Activated CD8-positive, alpha-beta T cell treated with anti-CD3 and anti-CD28 coated beads for 36 hours (primary cell): ENCODE data around the gene CTDSPL2. TPM values are rescaled to one million over a fixed set of nuclear protein-coding genes. Genes with fewer than 3 reads are reported as not detected.
A peak's percentile ranks its signal among the peaks of the same experiment; 100 is the strongest.

ENCODE experiments used
- ATAC-seq: fragments of 200-7000 bp; cut with Tn5 transposase; one replicate; pipeline ENCODE4 v1.10.0; 2021; ENCODE audit warnings: mild to moderate bottlenecking, moderate library complexity
- CTCF ChIA-PET: fragments of 350-600 bp; sonication (Branson Sonifier 250); formaldehyde crosslinking; loops from one replicate; lab custom pipeline; 2021; ENCODE audit warnings: antibody characterized with exemption; lab: Charles Lee
- POLR2A ChIA-PET: fragments of 350-600 bp; sonication (Branson Sonifier 250); formaldehyde crosslinking; loops from one replicate; lab custom pipeline; 2021; ENCODE audit warnings: antibody characterized with exemption; lab: Charles Lee
- DNase-seq: peaks from one replicate; pipeline ENCODE4 v3.0.0-alpha.2; 2020
- H3K27ac Mint-ChIP-seq: one replicate; pipeline ENCODE4 v1.8.0; 2021; ENCODE audit warnings: mild to moderate bottlenecking, mixed read lengths
- H3K27me3 Mint-ChIP-seq: one replicate; pipeline ENCODE4 v1.8.0; 2021; ENCODE audit warnings: mixed read lengths
- H3K36me3 Mint-ChIP-seq: one replicate; pipeline ENCODE4 v1.8.0; 2021; ENCODE audit warnings: low read depth, mixed read lengths
- H3K4me1 Mint-ChIP-seq: one replicate; pipeline ENCODE4 v1.8.0; 2021; ENCODE audit warnings: low read depth, mixed read lengths
- H3K4me3 Mint-ChIP-seq: one replicate; pipeline ENCODE4 v1.8.0; 2021; ENCODE audit warnings: mild to moderate bottlenecking, moderate library complexity, mixed read lengths
- H3K9me3 Mint-ChIP-seq: one replicate; pipeline ENCODE4 v1.8.0; 2021; ENCODE audit warnings: mixed read lengths
- intact Hi-C: fragments of 100-400 bp; cut with micrococcal nuclease; formaldehyde crosslinking; loops from one replicate; pipeline ENCODE4 v1.10.0; 2022
- total RNA-seq, 2 experiments: library from RNA; stranded (reverse); gene quantifications; one replicate each; pipeline ENCODE4 v1.2.3, GENCODE V29; 2021
- TF ChIP-seq, protein P1 (sequence below): fragments of 200-600 bp; IDR thresholded peaks from one replicate; pipeline ENCODE4 v1.8.0; 2022; ENCODE audit warnings: antibody characterized with exemption, mild to moderate bottlenecking

CTDSPL2 gene
- total RNA-seq, 2 experiments from 2014 or later: 74.3 to 75.1 TPM

DNA sequence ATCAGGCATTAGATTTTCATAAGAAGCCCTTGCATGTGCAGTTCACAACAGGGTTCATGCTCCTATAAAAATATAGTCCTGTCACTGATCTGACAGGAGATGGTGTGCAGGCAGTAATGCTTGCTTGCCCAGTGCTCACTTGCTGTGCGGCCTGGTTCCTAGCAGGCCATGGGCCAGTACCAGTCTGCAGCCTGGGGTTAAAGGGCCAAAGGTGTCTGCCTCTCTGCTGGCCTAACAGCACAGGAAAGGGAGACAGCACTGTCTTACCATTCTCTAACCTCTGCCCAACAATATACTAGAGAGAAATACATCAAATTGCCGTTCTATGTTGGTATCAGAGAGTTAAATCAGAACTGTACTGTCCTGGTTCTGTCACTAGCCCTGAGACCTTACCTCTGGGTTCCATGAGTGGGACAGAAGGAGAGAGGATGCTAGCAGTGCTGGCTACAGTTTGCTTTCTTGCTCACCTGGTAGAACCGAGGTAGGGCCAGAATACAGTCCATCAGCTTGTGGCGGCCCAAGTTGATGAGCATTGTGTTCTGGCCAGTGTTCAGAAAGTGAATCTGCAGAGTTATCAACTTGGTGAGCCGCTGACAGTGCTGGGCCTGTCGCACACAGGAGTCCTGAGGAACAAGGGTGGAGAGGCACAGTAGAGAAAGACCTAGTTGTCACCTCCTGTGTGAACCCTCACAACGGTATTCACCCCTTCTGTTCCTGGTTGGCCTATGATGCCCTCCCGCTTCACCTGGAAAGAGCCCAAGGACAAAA is 138.1 kb downstream of the CTDSPL2 start:
- ChIA-PET POLR2A (no interaction called here), CTCF (interaction anchor here (1.2 kb wide), 1 partner anchor 16 kb away, joined by 5 read pairs; no protein-coding TSS in a partner anchor)
- no peak for ATAC-seq
- TF ChIP-seq, protein P1, sequence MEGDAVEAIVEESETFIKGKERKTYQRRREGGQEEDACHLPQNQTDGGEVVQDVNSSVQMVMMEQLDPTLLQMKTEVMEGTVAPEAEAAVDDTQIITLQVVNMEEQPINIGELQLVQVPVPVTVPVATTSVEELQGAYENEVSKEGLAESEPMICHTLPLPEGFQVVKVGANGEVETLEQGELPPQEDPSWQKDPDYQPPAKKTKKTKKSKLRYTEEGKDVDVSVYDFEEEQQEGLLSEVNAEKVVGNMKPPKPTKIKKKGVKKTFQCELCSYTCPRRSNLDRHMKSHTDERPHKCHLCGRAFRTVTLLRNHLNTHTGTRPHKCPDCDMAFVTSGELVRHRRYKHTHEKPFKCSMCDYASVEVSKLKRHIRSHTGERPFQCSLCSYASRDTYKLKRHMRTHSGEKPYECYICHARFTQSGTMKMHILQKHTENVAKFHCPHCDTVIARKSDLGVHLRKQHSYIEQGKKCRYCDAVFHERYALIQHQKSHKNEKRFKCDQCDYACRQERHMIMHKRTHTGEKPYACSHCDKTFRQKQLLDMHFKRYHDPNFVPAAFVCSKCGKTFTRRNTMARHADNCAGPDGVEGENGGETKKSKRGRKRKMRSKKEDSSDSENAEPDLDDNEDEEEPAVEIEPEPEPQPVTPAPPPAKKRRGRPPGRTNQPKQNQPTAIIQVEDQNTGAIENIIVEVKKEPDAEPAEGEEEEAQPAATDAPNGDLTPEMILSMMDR: no peak
- H3K4me1 Mint-ChIP-seq: peaks cover 4% of the 10 kb centered on the region
- intact Hi-C loops: no loop called here
- no peak overlapping the region for H3K4me3 Mint-ChIP-seq
- no peaks in the 10 kb centered on the region for H3K27me3 Mint-ChIP-seq
- H3K9me3 Mint-ChIP-seq: peaks cover 4% of the 10 kb centered on the region
- no peak overlapping the region for H3K27ac Mint-ChIP-seq
- H3K36me3 Mint-ChIP-seq: peaks cover 47% of the 10 kb centered on the region
- DNase-seq: no peak

DNA sequence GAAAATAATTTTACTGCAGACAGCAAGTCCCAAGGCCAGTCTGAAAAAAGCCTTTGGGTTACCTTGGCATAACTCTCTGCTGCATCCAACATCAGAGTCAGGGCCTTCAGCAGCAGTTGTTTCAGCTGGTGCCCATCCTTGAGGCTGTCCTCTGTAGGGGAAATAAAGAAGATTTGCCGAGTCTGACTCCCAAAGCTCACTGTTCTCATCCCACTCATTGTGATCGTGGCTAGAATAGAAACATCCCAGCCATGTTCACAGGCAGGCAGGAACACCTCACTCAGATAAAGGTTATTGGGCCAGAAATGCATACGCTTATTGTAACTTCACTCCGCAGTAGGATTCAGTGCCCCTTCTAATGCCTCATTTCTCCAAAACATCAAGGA is 138.7 kb downstream of the CTDSPL2 start:
- H3K36me3 Mint-ChIP-seq: peaks cover 42% of the 10 kb centered on the region

DNA sequence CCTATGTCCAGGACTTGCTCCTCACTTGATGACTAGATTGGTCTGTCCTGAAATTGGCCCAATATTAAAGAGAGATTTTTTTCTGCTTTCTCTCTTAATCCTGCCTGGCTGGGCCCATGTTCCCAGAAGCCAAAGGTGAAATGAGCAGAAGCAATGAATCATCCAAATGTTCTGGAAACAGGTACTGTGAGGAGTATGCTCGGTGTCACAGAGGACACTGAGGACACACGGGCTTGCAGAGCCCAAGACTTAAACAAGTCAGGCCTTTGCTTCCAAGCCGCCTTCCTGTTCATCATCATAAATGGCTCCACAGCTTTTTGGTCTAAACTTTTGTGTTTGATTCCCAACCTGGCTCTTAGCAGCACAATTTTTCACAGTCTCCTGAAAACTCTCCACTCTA is 140.9 kb downstream of the CTDSPL2 start:
- intact Hi-C loops: no loop called here
- ChIA-PET POLR2A (interaction anchor here (0.6 to 1.2 kb wide), 2 partner anchors 11 to 63 kb away, joined by 3 read pairs; no protein-coding TSS in a partner anchor), CTCF (interaction anchor here (1.1 to 3.8 kb wide), 3 partner anchors 10 to 67 kb away, joined by 3 to 11 read pairs (median 4); no protein-coding TSS in a partner anchor)
- no peaks in the 10 kb centered on the region for H3K4me1 Mint-ChIP-seq
- H3K27ac Mint-ChIP-seq: peak overlapping the region; percentile 10
- ATAC-seq: no peak
- peaks cover 4% of the 10 kb centered on the region for H3K9me3 Mint-ChIP-seq
- no peaks in the 10 kb centered on the region for H3K27me3 Mint-ChIP-seq
- DNase-seq: no peak
- H3K4me3 Mint-ChIP-seq: no peak overlapping the region
- H3K36me3 Mint-ChIP-seq: peaks cover 43% of the 10 kb centered on the region
- TF ChIP-seq, protein P1: no peak

More for the DNA sequence above, 138.7 kb downstream of the CTDSPL2 start:
- POLR2A ChIA-PET: no interaction called here
- H3K27ac Mint-ChIP-seq: no peak overlapping the region
- intact Hi-C loops: no loop called here
- CTCF ChIA-PET: interaction anchor here (1.2 to 3.8 kb wide), 2 partner anchors 12 to 16 kb away, joined by 5 to 11 read pairs; no protein-coding TSS in a partner anchor
- TF ChIP-seq, protein P1: no peak
- no peaks in the 10 kb centered on the region for H3K4me1 Mint-ChIP-seq
- no peak for DNase-seq
- no peak for ATAC-seq
- peaks cover 4% of the 10 kb centered on the region for H3K9me3 Mint-ChIP-seq
- no peaks in the 10 kb centered on the region for H3K27me3 Mint-ChIP-seq
- no peak overlapping the region for H3K4me3 Mint-ChIP-seq

DNA sequence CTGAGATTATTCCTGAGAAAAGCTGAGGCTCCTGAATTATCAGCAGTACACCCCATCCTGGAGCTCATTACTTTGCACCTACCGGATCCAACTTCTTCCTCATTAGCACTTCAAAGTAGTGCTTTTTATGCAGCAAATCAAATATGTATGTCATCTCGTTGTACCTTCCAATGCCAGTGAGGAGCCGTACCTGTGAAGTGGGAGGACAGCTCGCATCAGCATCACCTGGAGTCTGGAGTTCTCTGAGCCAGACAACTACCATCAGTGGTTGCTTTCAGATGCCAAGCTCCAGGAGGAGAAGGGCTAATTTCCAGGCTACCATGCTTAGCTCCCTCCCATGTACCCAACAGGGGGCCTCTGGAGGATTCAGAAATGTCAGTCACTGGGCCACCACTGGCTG is 141.9 kb downstream of the CTDSPL2 start:
- Mint-ChIP-seq H3K4me1 (no peaks in the 10 kb centered on the region), H3K36me3 (peaks cover 35% of the 10 kb centered on the region), H3K9me3 (peaks cover 4% of the 10 kb centered on the region), H3K27ac (no peak overlapping the region), H3K4me3 (no peak overlapping the region), H3K27me3 (no peaks in the 10 kb centered on the region)
- no peak for DNase-seq
- intact Hi-C loops: no loop called here
- TF ChIP-seq, protein P1: no peak
- ATAC-seq: no peak
- CTCF ChIA-PET: interaction anchor here (1.3 to 3.8 kb wide), 2 partner anchors 9 to 68 kb away, joined by 4 to 11 read pairs; no protein-coding TSS in a partner anchor
- POLR2A ChIA-PET: interaction anchor here (0.6 to 1.2 kb wide), 3 partner anchors 8 to 130 kb away, joined by 3 read pairs; no protein-coding TSS in a partner anchor

DNA sequence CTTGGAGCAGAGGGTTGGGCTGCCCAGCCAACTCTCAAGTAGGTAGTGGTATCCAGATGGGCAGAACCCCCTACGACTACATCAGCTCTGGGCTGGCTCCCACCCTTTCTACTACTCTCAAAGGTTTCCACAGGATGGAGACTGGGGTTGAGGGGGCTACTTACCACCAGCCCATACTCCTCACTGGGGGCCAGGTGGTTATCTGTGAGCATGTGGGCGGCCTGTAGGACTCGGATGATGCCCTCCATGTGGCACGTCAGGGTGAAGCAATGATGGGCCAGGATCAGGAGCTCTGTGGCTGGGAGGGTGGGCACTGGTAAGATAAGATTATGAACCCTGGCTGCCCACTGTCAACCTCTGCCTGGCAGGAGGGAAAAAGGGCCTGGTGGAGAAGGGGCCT is 142.9 kb downstream of the CTDSPL2 start:
- Mint-ChIP-seq H3K4me3 (no peak overlapping the region), H3K27me3 (no peaks in the 10 kb centered on the region), H3K4me1 (no peaks in the 10 kb centered on the region), H3K36me3 (peaks cover 28% of the 10 kb centered on the region), H3K9me3 (no peaks in the 10 kb centered on the region), H3K27ac (no peak overlapping the region)
- ATAC-seq (no peak), DNase-seq (no peak)
- intact Hi-C loops: no loop called here
- CTCF ChIA-PET: no interaction called here
- TF ChIP-seq, protein P1: no peak
- POLR2A ChIA-PET: interaction anchor here (0.5 kb wide), 1 partner anchor 766 kb away, joined by 3 read pairs; no protein-coding TSS in a partner anchor
